H1 (cell line): ENCODE data around the gene KPNA1.

Source experiments
- KDM1A ChIP-seq: fragments of 200-600, 300-600 bp; sonication (generic); IDR thresholded peaks from 2 replicates; pipeline ENCODE4 v1.7.1; 2016; ENCODE audit warnings: mild to moderate bottlenecking, low read length, borderline replicate concordance
- NRF1 ChIP-seq: IDR thresholded peaks from 2 replicates; pipeline ENCODE4 v1.6.1; 2011; ENCODE audit warnings: mild to moderate bottlenecking, low read depth, low read length, improper control_type of control experiment
- POLR2AphosphoS5 ChIP-seq: IDR thresholded peaks from 2 replicates; pipeline ENCODE4 v1.6.1; 2011; ENCODE audit warnings: low read depth, low read length
- TBP ChIP-seq: IDR thresholded peaks from 2 replicates; pipeline ENCODE4 v1.6.1; 2011; ENCODE audit warnings: low read depth, low read length, improper control_type of control experiment

DNA sequence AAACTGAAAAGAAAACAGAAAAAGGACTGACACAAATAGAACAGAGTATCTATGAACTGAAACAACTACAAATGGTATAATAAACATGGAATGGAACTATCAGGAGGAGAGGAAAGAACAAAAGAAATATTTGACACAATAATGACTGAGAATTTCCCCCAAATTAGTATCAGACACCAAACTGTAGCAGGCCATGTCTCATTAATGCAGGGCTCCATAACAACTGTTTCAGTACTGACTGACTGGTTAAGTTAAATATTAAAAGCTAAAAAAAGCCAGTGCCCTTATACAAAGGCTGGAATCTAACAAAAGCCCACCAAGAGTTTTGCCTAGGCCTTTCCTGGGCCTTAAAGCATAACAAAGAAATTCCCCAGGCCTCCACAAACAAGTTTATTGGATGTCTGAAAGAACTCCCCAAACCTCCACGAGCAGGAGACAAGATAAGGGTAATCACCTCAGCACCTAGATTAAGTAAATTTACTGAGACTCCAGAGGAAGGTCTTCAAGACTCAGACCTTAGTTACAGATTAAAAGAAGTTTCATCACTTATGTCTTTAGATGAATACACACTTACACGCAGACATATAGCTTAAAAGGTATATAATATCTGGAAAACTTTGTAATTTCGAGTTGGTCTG is 45.7 kb downstream of the KPNA1 start:
- TF ChIP-seq POLR2AphosphoS5: no peak
- no peak for TF ChIP-seq NRF1
- TF ChIP-seq TBP: no peak
- no peak for TF ChIP-seq KDM1A
